Small intestine (tissue), 7 donors: ENCODE data around the gene PSMD5. TPM values are rescaled to one million over a fixed set of nuclear protein-coding genes. Genes with fewer than 3 reads are reported as not detected.

Experiments used
- DNase-seq, 2 donors: peaks; one replicate each; pipeline versions ENCODE4 v3.0.0 to v3.0.0-alpha.2; 2013
- FAIRE-seq: peaks from 2 replicates; lab custom pipeline; 2012; peaks lifted over from hg19 to GRCh38; lab: Jason Lieb, UNC
- H3K27ac ChIP-seq, 3 donors: one replicate each; pipeline ENCODE4 v1.5.1; 2013; ENCODE audit warnings: low read length in 2 of 3, mild to moderate bottlenecking in 2 of 3, control low read depth in 1 of 3, inconsistent platforms in 1 of 3, low read depth in 1 of 3, moderate library complexity in 1 of 3
- H3K27me3 ChIP-seq, 3 donors: one replicate each; pipeline ENCODE4 v1.6.1; 2013; ENCODE audit warnings: low read length in 3 of 3, inconsistent platforms in 1 of 3; ENCODE audit not compliant: control insufficient read depth in 3 of 3, insufficient read depth in 3 of 3
- H3K36me3 ChIP-seq, 3 donors: one replicate each; pipeline ENCODE4 v1.6.1; 2013; ENCODE audit warnings: low read length in 3 of 3, inconsistent platforms in 1 of 3, low read depth in 1 of 3, mild to moderate bottlenecking in 1 of 3, moderate library complexity in 1 of 3; ENCODE audit not compliant: control insufficient read depth in 3 of 3, insufficient read depth in 2 of 3
- H3K4me1 ChIP-seq, 3 donors: one replicate each; pipeline ENCODE4 v1.6.1; 2013; ENCODE audit warnings: low read length in 2 of 3, inconsistent platforms in 1 of 3, low read depth in 1 of 3, mild to moderate bottlenecking in 1 of 3, moderate library complexity in 1 of 3; ENCODE audit not compliant: control insufficient read depth in 3 of 3, insufficient read depth in 2 of 3
- H3K4me3 ChIP-seq, 3 donors: one replicate each; pipeline ENCODE4 v1.5.1; 2013; ENCODE audit warnings: low read length in 3 of 3, control low read depth in 1 of 3, inconsistent platforms in 1 of 3, low read depth in 1 of 3, mild to moderate bottlenecking in 1 of 3, moderate library complexity in 1 of 3
- H3K9me3 ChIP-seq, 2 donors: one replicate each; pipeline ENCODE4 v1.6.1; 2013; ENCODE audit warnings: low read depth in 1 of 2, low read length in 1 of 2; ENCODE audit not compliant: control insufficient read depth in 2 of 2, insufficient read depth in 1 of 2
- WGBS, 3 donors: extraction: QIAGEN DNeasy Blood & Tissue Kit; methylation state at CpG; one replicate each; pipeline ENCODE4 v1.1.7; 2013; 5-methylcytosine and 5-hydroxymethylcytosine counted together
- polyA plus RNA-seq, 4 donors: library from polyadenylated mRNA; stranded (reverse) in 3 of 4; unstranded in 1 of 4; fragments of 200-250 nt in 3 of 4; fragments of 120-200 nt in 1 of 4; gene quantifications; one replicate each; pipeline versions ENCODE4 v1.2.1 to v1.2.3, GENCODE V29; 2013
- donor health status: healthy with polysubstance abuse.
- donor health status: control.
- donor health status: control.
- donor health status: Bipolar disorder and iron deficiency.
- donor health status: healthy.

Gene PSMD5
- polyA plus RNA-seq, 4 donors, result 15.4 to 26.7 (median 16.7) TPM

DNA sequence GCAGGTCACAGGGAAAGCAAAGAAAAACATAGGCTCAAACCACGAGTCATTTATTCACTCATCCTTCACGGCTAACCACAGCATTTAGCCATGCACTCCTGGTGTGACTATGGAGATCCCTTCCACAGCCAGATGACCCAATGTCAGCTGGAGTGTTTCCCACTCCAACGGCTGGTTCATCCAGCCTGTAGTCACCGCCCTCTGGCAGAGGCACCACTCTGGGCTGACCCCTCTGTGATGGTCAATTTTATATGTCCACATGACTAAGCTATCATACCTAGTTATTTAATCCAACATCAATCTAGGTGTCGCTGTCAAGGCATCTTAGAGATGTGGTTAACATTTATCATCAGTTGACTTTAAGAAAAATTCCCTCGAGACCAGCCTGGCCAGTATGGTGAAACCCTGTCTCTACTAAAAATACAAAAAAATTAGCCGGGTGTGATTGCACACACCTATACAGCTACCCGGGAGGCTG lies 43.8 kb upstream of the PSMD5 start:
- 67 to 78% (median 76%) methylated on average over 8 of the region's 8 CpGs for WGBS, 3 donors
- peaks cover 3 to 53% (median 11%) of the 10 kb centered on the region in 3 donors for H3K4me1 ChIP-seq
- FAIRE-seq (no peak), DNase-seq (no peak)
- no peak overlapping the region for H3K4me3 ChIP-seq
- peak overlapping the region in 1 of 3 donors; percentile 89 for H3K27ac ChIP-seq
- no peaks in the 10 kb centered on the region for H3K27me3 ChIP-seq
- no peaks in the 10 kb centered on the region for H3K9me3 ChIP-seq
- no peaks in the 10 kb centered on the region for H3K36me3 ChIP-seq

DNA sequence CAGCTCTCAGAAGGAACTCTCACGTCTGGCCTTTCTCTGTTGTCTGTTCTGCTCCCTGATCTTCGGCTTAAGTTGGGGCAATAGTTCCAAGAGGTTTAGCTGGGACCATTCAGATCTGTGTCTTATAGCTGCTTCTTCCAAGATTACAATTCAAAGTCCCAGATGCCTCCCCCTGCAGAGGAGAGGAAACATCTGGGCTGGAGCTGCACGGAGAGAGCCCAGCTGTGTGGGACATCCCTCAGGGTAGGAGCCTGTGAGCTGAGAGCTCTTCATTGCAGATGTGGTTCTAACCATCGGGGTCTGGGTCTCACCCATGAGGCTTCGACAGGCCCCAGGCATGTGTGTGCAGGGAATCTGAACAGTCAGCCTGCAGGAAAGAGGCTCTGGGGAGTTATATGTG lies 43.2 kb upstream of the PSMD5 start:
- peak overlapping the region; percentile 12 to 89 (median 27) for H3K27ac ChIP-seq
- 38 to 50% (median 42%) methylated on average over 5 of the region's 5 CpGs for WGBS, 3 donors
- peaks cover 3 to 48% (median 10%) of the 10 kb centered on the region in 3 donors for H3K4me1 ChIP-seq
- H3K9me3 ChIP-seq, result no peaks in the 10 kb centered on the region
- no peak overlapping the region for H3K4me3 ChIP-seq
- FAIRE-seq (no peak), DNase-seq (no peak)
- no peaks in the 10 kb centered on the region for H3K27me3 ChIP-seq
- H3K36me3 ChIP-seq, result no peaks in the 10 kb centered on the region

DNA sequence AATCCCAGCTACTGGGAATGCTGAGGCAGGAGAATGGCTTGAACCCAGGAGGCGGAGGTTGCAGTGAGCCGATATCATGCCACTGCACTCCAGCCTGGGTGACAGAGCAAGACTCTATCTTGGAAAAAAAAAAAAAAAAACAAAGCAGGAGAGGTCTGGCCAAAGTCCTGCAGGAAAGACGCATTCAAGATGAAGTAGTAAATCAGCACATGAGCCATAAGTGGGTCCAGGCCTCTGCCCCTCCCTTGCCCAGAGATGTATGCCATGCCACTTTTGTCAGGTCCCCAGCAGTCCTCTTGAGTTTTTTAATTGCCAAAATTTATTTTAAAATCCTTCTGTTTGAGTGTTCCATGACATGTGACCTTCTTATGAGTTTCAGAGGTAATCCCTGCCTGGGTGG lies 42.7 kb upstream of the PSMD5 start:
- DNase-seq, result peak; percentile 85 to 87
- Histone ChIP-seq H3K4me3 (no peak overlapping the region), H3K4me1 (peaks cover 2 to 43% (median 5%) of the 10 kb centered on the region in 3 donors), H3K36me3 (no peaks in the 10 kb centered on the region), H3K27me3 (no peaks in the 10 kb centered on the region), H3K9me3 (no peaks in the 10 kb centered on the region), H3K27ac (peak overlapping the region; percentile 12 to 89 (median 27))
- 13 to 50% (median 30%) methylated on average over 3 of the region's 3 CpGs for WGBS, 3 donors
- no peak for FAIRE-seq

DNA sequence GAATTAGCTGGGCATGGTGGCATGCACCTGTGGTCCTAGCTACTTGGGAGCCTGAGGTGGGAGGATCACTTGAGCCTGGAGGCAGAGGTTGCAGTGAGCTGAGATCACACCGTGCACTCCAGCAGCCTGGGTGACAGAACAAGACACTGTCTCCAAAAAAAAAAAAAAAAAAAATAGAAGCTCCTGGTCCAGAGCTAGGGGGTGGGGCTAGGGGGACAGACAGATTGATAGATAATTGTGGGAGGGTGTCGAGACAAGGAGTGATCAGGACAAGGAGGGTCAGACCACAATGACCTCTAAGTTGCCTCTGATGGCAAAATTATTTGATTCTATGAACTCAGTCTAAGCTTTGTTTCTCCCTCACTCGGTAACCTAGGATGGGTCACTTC lies 40.9 kb upstream of the PSMD5 start:
- FAIRE-seq, result no peak
- WGBS, 3 donors, result 64 to 82% (median 80%) methylated on average over 3 of the region's 3 CpGs
- no peaks in the 10 kb centered on the region for H3K27me3 ChIP-seq

DNA sequence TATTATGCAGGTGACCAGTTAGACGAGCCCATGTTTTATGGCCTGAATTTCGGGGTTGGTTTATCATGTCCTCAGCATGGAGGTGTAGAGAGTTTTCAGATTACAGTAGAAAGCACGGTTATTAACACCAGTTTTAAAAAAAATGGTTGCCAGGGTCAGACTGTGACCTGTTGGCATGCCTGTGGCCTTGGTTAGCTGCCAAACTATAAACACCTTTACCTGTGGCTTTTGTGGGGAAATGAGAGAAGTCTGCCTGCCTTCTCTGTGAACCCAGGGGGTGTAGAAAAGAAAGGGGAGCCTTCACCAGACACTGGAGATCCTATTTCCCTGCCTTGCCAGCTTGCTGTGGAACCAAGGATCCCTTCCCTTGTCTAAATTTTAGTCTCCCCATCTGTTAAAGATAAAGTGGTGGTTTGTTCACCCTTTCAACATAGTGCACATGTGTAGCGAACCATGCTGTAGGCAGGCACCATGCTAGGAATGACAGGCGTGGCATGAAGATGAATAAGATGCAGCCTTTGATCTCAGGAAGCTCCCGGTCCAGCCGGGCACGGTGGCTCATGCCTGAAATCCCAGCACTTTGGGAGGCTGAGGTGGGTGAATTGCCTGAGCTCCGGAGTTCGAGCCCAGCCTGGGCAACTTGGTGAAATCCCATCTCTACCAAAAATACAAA lies 40.3 kb upstream of the PSMD5 start:
- DNase-seq, result no peak
- WGBS, 3 donors, result 34 to 61% (median 52%) methylated on average over 10 of the region's 10 CpGs
- no peaks in the 10 kb centered on the region for H3K36me3 ChIP-seq
- FAIRE-seq, result no peak
- no peak overlapping the region for H3K27ac ChIP-seq
- H3K4me3 ChIP-seq, result no peak overlapping the region
- H3K27me3 ChIP-seq, result no peaks in the 10 kb centered on the region
- peaks cover 2 to 37% (median 2%) of the 10 kb centered on the region in 3 donors for H3K4me1 ChIP-seq
- H3K9me3 ChIP-seq, result no peaks in the 10 kb centered on the region

More for the DNA sequence above, 40.9 kb upstream of the PSMD5 start:
- Histone ChIP-seq H3K27ac (no peak overlapping the region), H3K9me3 (no peaks in the 10 kb centered on the region), H3K36me3 (no peaks in the 10 kb centered on the region), H3K4me3 (no peak overlapping the region), H3K4me1 (peaks cover 0 to 32% (median 2%) of the 10 kb centered on the region in 3 donors)
- DNase-seq, result no peak

DNA sequence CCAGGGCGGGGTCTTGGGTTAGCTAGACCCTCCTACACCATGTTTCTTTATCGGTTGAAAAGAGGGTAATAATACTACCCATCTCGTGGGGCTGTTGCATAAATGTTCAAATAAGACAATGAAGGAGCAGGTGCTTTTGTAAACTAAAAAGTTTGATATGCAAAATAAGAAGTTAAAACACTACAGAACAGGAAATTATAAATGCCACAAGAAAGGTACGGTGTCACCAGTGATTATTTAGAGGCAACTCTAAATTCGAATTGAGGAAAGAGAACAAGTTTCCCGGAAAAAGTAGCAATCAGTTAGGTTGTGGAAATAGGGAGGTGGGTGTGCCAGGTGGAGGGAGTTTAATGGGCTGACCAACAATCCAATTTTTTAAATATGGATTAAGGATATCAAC lies 36.7 kb upstream of the PSMD5 start:
- DNase-seq (no peak), FAIRE-seq (no peak)
- Histone ChIP-seq H3K27me3 (no peaks in the 10 kb centered on the region), H3K4me1 (peaks cover 2 to 35% (median 5%) of the 10 kb centered on the region in 3 donors), H3K9me3 (no peaks in the 10 kb centered on the region), H3K4me3 (no peak overlapping the region), H3K36me3 (peaks cover 0 to 1% (median 0%) of the 10 kb centered on the region in 3 donors), H3K27ac (no peak overlapping the region)
- WGBS, 3 donors, result 59 to 72% (median 70%) methylated on average over 6 of the region's 6 CpGs

DNA sequence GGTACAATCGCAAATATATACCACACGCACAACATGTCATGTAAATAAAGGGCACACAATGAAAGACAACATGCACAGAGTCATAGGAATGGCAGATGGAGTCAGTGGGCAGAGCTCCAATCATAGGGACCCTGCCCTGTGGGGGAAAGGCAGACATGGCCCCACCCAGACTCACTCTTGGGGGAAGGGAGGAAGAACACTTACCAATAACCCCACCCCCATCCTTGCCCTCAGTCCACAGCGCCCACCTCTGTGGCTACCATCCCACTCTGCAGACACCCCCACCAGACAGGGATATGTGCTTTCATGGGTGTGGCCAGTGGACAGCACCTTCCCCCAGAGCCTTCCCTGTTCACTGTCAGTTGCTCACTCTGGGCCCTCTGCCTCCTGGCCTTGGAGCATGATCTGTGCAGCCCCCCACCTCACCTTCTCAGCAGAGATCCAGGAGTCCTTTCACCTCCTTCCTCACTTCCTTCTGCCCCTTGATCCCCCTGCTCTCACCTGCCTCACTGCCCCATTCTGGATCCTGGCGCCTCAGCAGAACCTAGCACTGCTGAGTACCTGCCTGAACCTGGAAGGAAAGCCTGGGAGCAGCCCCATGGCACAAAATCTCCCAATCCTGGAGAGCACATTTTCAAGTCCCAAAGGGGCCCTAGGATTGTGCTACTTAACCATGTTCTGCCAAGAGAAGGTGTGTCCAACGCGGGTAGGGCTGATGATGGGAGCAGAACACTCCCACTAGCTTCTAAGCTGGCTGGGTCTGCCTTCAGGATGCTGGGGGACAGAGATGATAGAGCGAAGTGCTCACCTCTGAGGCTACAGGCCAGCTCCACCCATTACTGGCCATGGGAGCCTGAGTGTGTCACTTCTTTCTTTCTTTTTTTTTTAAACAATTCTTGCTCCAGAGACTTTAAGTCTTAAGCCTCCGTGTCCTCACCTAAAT lies 35.7 kb upstream of the PSMD5 start:
- Histone ChIP-seq H3K27ac (peak overlapping the region; percentile 12 to 97 (median 72)), H3K9me3 (no peaks in the 10 kb centered on the region), H3K27me3 (no peaks in the 10 kb centered on the region), H3K4me3 (peak overlapping the region in 1 of 3 donors; percentile 71), H3K4me1 (peaks cover 2 to 44% (median 5%) of the 10 kb centered on the region in 3 donors), H3K36me3 (peaks cover 0 to 11% (median 0%) of the 10 kb centered on the region in 3 donors)
- peak in 1 of 2 donors; percentile 51 for DNase-seq
- FAIRE-seq, result no peak
- WGBS, 3 donors, result 51 to 73% (median 58%) methylated on average over 8 of the region's 8 CpGs
